Esophagus squamous epithelium (tissue), 4 donors: ENCODE data around the gene LAD1.

ENCODE experiments used
- CTCF ChIP-seq, 6 experiments: fragments of 450-650 bp in 4 of 6; fragments of 200-600 bp in 2 of 6; sonication (generic) in 2 of 6; IDR thresholded peaks; one replicate each; pipeline ENCODE4 v1.5.1; 2016 to 2019; ENCODE audit warnings: antibody characterized with exemption in 6 of 6, mild to moderate bottlenecking in 4 of 6, moderate library complexity in 4 of 6
- POLR2A ChIP-seq, 4 donors: fragments of 450-650 bp; IDR thresholded peaks; one replicate each; pipeline ENCODE4 v1.6.1; 2017; ENCODE audit warnings: antibody characterized with exemption in 4 of 4, mild to moderate bottlenecking in 4 of 4, moderate library complexity in 3 of 4

- TF ChIP-seq CTCF (IDR thresholded peaks at IDR 0.05), result no peak
- no peak for TF ChIP-seq POLR2A (IDR thresholded peaks at IDR 0.05)
These were observed 21.5 kb downstream of the LAD1 start, which contains the start of gene TNNT2 for GRCh38 chr1:201377611-201378092.
